HEK293 (cell line): Measurements from ENCODE around the gene CCSER1.
"Not testable (repeated sequence)": the region's sequence is repeated elsewhere in the genome, so short reads cannot be mapped to it uniquely, and the experiment has no call there.

Experiments
- CTCF ChIA-PET: fragments of 350-600 bp; formaldehyde crosslinking; extraction: SDS; loops from one replicate; lab custom pipeline; 2021; ENCODE audit warnings: antibody characterized with exemption; lab: Yijun Ruan, JAX
- POLR2A ChIA-PET: fragments of 300-600 bp; formaldehyde crosslinking; extraction: SDS; loops from one replicate; lab custom pipeline; 2020; ENCODE audit warnings: antibody characterized with exemption, inconsistent platforms; lab: Yijun Ruan, JAX
- H3K27ac ChIP-seq: fragments of 200-500 bp; sonication (Bioruptor generic); 2 replicates; pipeline ENCODE4 v1.5.1; 2014; ENCODE audit warnings: low read depth, low read length, control low read depth, inconsistent platforms; ENCODE audit errors: extremely low read depth
- H3K36me3 ChIP-seq, 2 experiments: fragments of 200-500 bp in 1 of 2; sonication (Bioruptor generic) in 1 of 2; 1 replicate in 1 of 2; 2 replicates in 1 of 2; pipeline ENCODE4 v1.5.1; 2014 to 2017; ENCODE audit warnings: inconsistent platforms in 2 of 2, low read length in 2 of 2; ENCODE audit not compliant: control insufficient read depth in 2 of 2, insufficient read depth in 1 of 2
- H3K4me1 ChIP-seq: fragments of 200-500 bp; sonication (Bioruptor generic); 2 replicates; pipeline ENCODE4 v1.5.1; 2014; ENCODE audit warnings: mild to moderate bottlenecking, low read length, inconsistent platforms; ENCODE audit not compliant: control insufficient read depth, insufficient read depth
- H3K4me3 ChIP-seq: 2 replicates; pipeline ENCODE4 v1.5.1; 2011; ENCODE audit warnings: low read depth, mild to moderate bottlenecking, control low read depth, low read length, moderate library complexity
- H3K9me3 ChIP-seq: fragments of 200-500 bp; sonication (Bioruptor generic); 2 replicates; pipeline ENCODE4 v1.5.1; 2014; ENCODE audit warnings: low read depth, low read length, inconsistent platforms; ENCODE audit not compliant: control insufficient read depth, insufficient read depth
- ATF2 ChIP-seq: fragments of 450-650 bp; formaldehyde crosslinking; IDR thresholded peaks from 2 replicates; pipeline ENCODE4 v1.5.1; 2016; ENCODE audit warnings: missing biosample characterization, missing genetic modification characterization, low read depth
- BCL6B ChIP-seq: fragments of 450-650 bp; formaldehyde crosslinking; IDR thresholded peaks from 2 replicates; pipeline ENCODE4 v1.5.1; 2017; ENCODE audit warnings: missing biosample characterization, missing genetic modification characterization
- EGR2 ChIP-seq: fragments of 450-650 bp; formaldehyde crosslinking; IDR thresholded peaks from 2 replicates; pipeline ENCODE4 v1.5.1; 2016; ENCODE audit warnings: low read depth, missing biosample characterization, missing genetic modification characterization
- KLF10 ChIP-seq: fragments of 450-650 bp; IDR thresholded peaks from 2 replicates; pipeline ENCODE4 v1.5.1; 2018; ENCODE audit warnings: missing biosample characterization, mild to moderate bottlenecking, missing genetic modification characterization
- KLF7 ChIP-seq: fragments of 450-650 bp; formaldehyde crosslinking; IDR thresholded peaks from 2 replicates; pipeline ENCODE4 v1.5.1; 2016; ENCODE audit warnings: missing biosample characterization, missing genetic modification characterization, borderline replicate concordance
- ZBTB10 ChIP-seq: fragments of 450-650 bp; formaldehyde crosslinking; IDR thresholded peaks from 2 replicates; pipeline ENCODE4 v1.5.1; 2016; ENCODE audit warnings: missing biosample characterization, missing genetic modification characterization
- ZBTB48 ChIP-seq: fragments of 450-650 bp; formaldehyde crosslinking; IDR thresholded peaks from 2 replicates; pipeline ENCODE4 v1.5.1; 2016; ENCODE audit warnings: missing biosample characterization, missing genetic modification characterization
- ZFHX2 ChIP-seq: fragments of 450-650 bp; formaldehyde crosslinking; conservative IDR thresholded peaks from 2 replicates; pipeline ENCODE4 v1.5.1; 2016; ENCODE audit warnings: missing biosample characterization, missing genetic modification characterization
- ZNF175 ChIP-seq: fragments of 450-650 bp; formaldehyde crosslinking; IDR thresholded peaks from 2 replicates; pipeline ENCODE4 v1.5.1; 2016; ENCODE audit warnings: missing biosample characterization, missing genetic modification characterization
- ZNF311 ChIP-seq: fragments of 450-650 bp; formaldehyde crosslinking; IDR thresholded peaks from 2 replicates; pipeline ENCODE4 v1.5.1; 2017; ENCODE audit warnings: missing biosample characterization, missing genetic modification characterization, borderline replicate concordance
- ZNF341 ChIP-seq: fragments of 450-650 bp; formaldehyde crosslinking; IDR thresholded peaks from 2 replicates; pipeline ENCODE4; 2016; ENCODE audit warnings: low read depth, missing biosample characterization, missing genetic modification characterization
- ZNF350 ChIP-seq: fragments of 450-650 bp; formaldehyde crosslinking; IDR thresholded peaks from 2 replicates; pipeline ENCODE4 v1.5.0; 2017; ENCODE audit warnings: missing biosample characterization, mild to moderate bottlenecking, missing genetic modification characterization
- ZNF37A ChIP-seq: fragments of 450-650 bp; IDR thresholded peaks from 2 replicates; pipeline ENCODE4 v1.5.1; 2018; ENCODE audit warnings: missing biosample characterization, missing genetic modification characterization
- ZNF391 ChIP-seq: fragments of 450-650 bp; formaldehyde crosslinking; IDR thresholded peaks from 2 replicates; pipeline ENCODE4 v1.5.1; 2016; ENCODE audit warnings: low read depth, missing biosample characterization, missing genetic modification characterization, borderline replicate concordance
- ZNF416 ChIP-seq: fragments of 450-650 bp; formaldehyde crosslinking; IDR thresholded peaks from 2 replicates; pipeline ENCODE4 v1.5.1; 2016; ENCODE audit warnings: missing biosample characterization, missing genetic modification characterization
- ZNF571 ChIP-seq: fragments of 450-650 bp; formaldehyde crosslinking; IDR thresholded peaks from 2 replicates; pipeline ENCODE4 v1.5.0; 2017; ENCODE audit warnings: missing biosample characterization, missing genetic modification characterization
- ZNF626 ChIP-seq: fragments of 450-650 bp; sonication (Bioruptor Pico); formaldehyde crosslinking; IDR thresholded peaks from 2 replicates; pipeline ENCODE4 v1.5.1; 2018; ENCODE audit warnings: missing biosample characterization, missing genetic modification characterization, inconsistent platforms
- ZNF629 ChIP-seq: fragments of 450-650 bp; formaldehyde crosslinking; IDR thresholded peaks from 2 replicates; pipeline ENCODE4 v1.5.1; 2017; ENCODE audit warnings: missing biosample characterization, missing genetic modification characterization
- ZNF645 ChIP-seq: fragments of 450-650 bp; formaldehyde crosslinking; IDR thresholded peaks from 2 replicates; pipeline ENCODE4; 2016; ENCODE audit warnings: missing biosample characterization, missing genetic modification characterization
- ZNF692 ChIP-seq: fragments of 450-650 bp; formaldehyde crosslinking; IDR thresholded peaks from 2 replicates; pipeline ENCODE4 v1.5.1; 2016; ENCODE audit warnings: missing biosample characterization, missing genetic modification characterization
- ZNF768 ChIP-seq: fragments of 450-650 bp; formaldehyde crosslinking; IDR thresholded peaks from 2 replicates; pipeline ENCODE4 v1.5.1; 2018; ENCODE audit warnings: missing biosample characterization, mild to moderate bottlenecking, missing genetic modification characterization
- ZNF776 ChIP-seq: fragments of 450-650 bp; formaldehyde crosslinking; IDR thresholded peaks from 2 replicates; pipeline ENCODE4 v1.5.0; 2017; ENCODE audit warnings: missing biosample characterization, missing genetic modification characterization, borderline replicate concordance
- ZNF792 ChIP-seq: fragments of 450-650 bp; formaldehyde crosslinking; IDR thresholded peaks from 2 replicates; pipeline ENCODE4 v1.5.1; 2016; ENCODE audit warnings: missing biosample characterization, missing genetic modification characterization
- ZXDB ChIP-seq: fragments of 450-650 bp; formaldehyde crosslinking; IDR thresholded peaks from 2 replicates; pipeline ENCODE4 v1.5.1; 2016; ENCODE audit warnings: missing biosample characterization, missing genetic modification characterization

CCSER1 gene

GRCh38 chr4:91325495-91325894 lies 1198.3 kb downstream of the CCSER1 start:
- ChIA-PET POLR2A (no interaction called here), CTCF (no interaction called here)
- TF ChIP-seq KLF10 (tag by site-specific recombination), result no peak
- TF ChIP-seq ZNF571 (tag by site-specific recombination), result no peak
- no peak for TF ChIP-seq ZNF37A (tag by site-specific recombination)
- TF ChIP-seq EGR2 (tag by site-specific recombination), result no peak
- TF ChIP-seq ZNF629 (tag by site-specific recombination), result no peak
- no peak for TF ChIP-seq ZNF645 (tag by site-specific recombination)
- TF ChIP-seq ZNF175 (tag by site-specific recombination), result no peak
- TF ChIP-seq ZBTB48 (tag by site-specific recombination), result no peak
- TF ChIP-seq ZNF416 (tag by site-specific recombination), result no peak
- no peak for TF ChIP-seq ZNF350 (tag by site-specific recombination)
- TF ChIP-seq ZBTB10 (tag by site-specific recombination), result no peak
- no peak for TF ChIP-seq ZNF792 (tag by site-specific recombination)
- TF ChIP-seq ZNF391 (tag by site-specific recombination), result no peak
- TF ChIP-seq ZNF626, result no peak
- no peak for TF ChIP-seq ZNF776 (tag by site-specific recombination)
- TF ChIP-seq ZFHX2 (tag by site-specific recombination), result no peak
- no peak for TF ChIP-seq ATF2 (tag by site-specific recombination)
- Histone ChIP-seq H3K9me3 (no peaks in the 10 kb centered on the region), H3K36me3 (no peaks in the 10 kb centered on the region), H3K4me3 (no peak overlapping the region), H3K4me1 (no peaks in the 10 kb centered on the region), H3K27ac (no peak overlapping the region)

- H3K4me3 ChIP-seq, H3K9me3 ChIP-seq, H3K27ac ChIP-seq, POLR2A ChIA-PET, H3K36me3 ChIP-seq, H3K4me1 ChIP-seq, CTCF ChIA-PET: not testable (repeated sequence)
Measured at GRCh38 chr4:91326167-91326566, 1199.0 kb downstream of the CCSER1 start.

- Histone ChIP-seq H3K9me3 (no peaks in the 10 kb centered on the region), H3K4me1 (no peaks in the 10 kb centered on the region), H3K27ac (no peak overlapping the region), H3K4me3 (no peak overlapping the region), H3K36me3 (no peaks in the 10 kb centered on the region)
- ChIA-PET POLR2A (no interaction called here), CTCF (no interaction called here)
- no peak for TF ChIP-seq ZNF341 (tag by site-specific recombination)
- no peak for TF ChIP-seq ZNF692 (tag by site-specific recombination)
- TF ChIP-seq KLF7 (tag by site-specific recombination), result no peak
- no peak for TF ChIP-seq ZXDB (tag by site-specific recombination)
- TF ChIP-seq ZNF311 (tag by site-specific recombination), result no peak
- TF ChIP-seq BCL6B (tag by site-specific recombination), result no peak
- TF ChIP-seq ZNF768, result no peak
Measured at GRCh38 chr4:91330555-91331137, 1203.5 kb downstream of the CCSER1 start.
